GM18499 (cell line): ENCODE data around the gene ZNF92.
A peak's percentile ranks its signal among the peaks of the same experiment; 100 is the strongest.
"Not testable (repeated sequence)": the region's sequence is repeated elsewhere in the genome, so short reads cannot be mapped to it uniquely, and the experiment has no call there.

Source experiments
- ATAC-seq: cut with Tn5 transposase; IDR thresholded peaks from one replicate; pipeline ENCODE4 v1.9.1; 2021; ENCODE audit warnings: moderate number of reproducible peaks; ENCODE audit not compliant: insufficient read depth, unreplicated experiment

ZNF92 gene

GRCh38 chr7:65373608-65374351, at the start of gene ZNF92:
Gene ZNF92 (plus strand): TSS chr7:65373855. CDS start chr7:65373998, 143 bp downstream.
- peak; percentile 99 for ATAC-seq

- no peak for ATAC-seq
Measured at GRCh38 chr7:65325793-65326432, 47.7 kb upstream of the ZNF92 start.

DNA sequence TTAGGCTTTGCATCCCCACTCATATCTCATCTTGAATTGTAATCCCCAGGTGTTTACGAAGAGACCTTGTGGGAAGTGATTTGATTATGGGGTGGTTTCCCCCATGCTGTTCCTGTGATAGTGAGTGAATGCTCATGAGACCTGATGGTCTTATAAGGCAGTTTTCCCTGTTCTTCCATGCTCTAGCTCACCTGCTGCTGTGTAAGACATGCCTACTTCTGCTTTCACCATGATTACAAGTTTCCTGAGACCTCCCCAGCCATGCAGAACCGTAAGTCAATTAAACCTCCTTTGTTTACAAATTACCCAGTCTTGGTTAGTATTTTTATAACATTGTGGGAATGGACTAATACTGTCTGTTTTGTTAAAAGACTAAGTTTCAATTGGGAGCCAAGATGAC, 35.3 kb upstream of the ZNF92 start:
- ATAC-seq: no peak

DNA sequence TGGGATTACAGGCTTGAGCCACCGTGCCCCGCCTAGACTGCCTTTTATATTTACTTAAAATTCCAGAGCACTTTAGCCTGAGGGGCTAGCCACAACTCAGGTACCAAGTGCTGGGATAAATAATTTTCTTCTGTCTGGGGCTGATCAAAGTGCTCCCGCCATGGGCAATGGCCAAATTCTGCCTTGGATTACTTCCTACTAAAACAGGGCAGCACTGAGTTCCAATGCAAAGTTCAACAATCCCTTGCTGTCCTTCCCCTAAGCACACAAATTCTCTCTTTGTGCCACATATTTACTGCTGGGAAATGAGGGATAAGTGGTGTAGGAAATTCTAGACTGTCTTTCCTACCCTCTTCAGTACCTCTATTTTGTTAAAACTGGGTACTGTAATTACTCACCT, 34.4 kb upstream of the ZNF92 start:
- ATAC-seq: no peak

- no peak for ATAC-seq
Measured at GRCh38 chr7:65342723-65343629, 30.7 kb upstream of the ZNF92 start.

GRCh38 chr7:65344541-65344940, 29.1 kb upstream of the ZNF92 start:
- ATAC-seq: not testable (repeated sequence)

DNA sequence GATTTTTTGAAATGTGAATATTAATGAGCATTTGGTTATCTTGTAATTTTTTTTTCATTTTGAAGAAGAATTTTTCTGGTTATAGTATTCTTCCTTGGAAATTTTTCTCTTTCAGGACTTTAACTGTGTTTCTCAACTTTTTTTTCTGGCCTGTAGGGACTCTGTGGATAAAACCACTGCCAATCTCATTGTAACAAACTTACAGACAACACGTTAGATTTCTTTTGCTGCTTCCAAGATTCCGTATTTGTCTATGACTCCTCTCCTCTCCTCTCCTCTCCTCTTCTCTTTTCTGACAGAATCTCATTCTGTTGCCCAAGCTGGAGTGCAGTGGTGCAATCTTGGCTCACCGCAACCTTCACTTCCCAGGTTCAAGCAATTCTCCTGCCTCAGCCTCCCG, 19.4 kb upstream of the ZNF92 start:
- no peak for ATAC-seq

- no peak for ATAC-seq
Measured at GRCh38 chr7:65369843-65370242, 3.8 kb upstream of the ZNF92 start.

DNA sequence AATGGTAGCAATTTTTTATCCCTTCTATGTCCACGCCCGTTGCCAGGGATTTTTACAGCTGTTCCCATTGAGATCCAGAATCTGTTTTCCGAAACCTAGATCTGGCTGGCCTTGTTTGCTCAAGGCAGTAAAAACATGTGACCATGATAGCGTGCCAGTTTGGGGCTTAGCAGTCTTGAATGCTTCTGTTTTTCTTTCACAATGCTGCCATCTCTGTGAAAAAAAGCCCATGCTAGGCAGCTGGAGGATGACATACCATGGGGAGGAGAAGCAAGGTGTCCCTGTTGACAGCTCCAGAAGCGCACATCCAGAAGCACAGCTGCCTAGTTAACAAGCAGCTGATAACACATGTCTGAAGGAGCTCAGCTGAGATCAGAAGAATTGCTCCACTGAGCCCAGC, 2.2 kb upstream of the ZNF92 start:
- ATAC-seq: no peak

DNA sequence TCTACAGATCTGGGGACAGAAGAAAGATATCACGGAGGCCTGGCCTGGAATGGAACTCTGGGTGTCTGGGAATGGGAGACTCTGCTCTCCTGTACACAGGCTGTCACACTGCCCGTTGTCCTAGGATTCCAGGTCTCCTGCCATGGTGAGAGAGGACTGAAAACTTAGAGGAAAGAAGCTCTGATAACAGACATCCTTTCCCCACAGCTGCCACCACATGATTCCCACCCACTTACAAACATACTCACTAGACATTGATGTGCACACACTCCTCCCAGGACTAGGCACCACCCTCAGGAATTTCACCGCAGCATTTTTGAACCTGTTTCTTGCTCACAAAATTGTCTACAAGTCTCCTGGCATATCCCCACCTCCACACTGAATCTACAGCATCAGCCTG, 5.7 kb downstream of the ZNF92 start:
- ATAC-seq: no peak

DNA sequence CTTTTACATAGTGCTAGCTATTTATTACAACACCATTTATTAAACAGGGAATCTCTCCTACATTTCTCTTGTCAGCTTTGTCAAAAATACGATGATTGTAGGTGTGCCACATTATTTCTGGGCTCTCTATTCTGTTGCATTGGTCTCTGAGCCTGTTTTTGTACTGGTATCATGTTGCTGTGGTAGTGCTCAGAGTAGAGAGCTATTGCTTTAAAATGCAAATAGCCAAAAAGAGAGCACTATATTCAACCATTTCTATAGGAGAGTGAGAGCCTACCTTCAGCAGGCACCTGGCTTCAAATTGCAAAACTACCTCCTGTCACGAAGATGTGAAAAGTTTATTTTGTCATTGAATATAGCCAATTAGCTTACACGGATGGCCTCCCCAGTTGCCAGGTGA, 8.1 kb downstream of the ZNF92 start:
- no peak for ATAC-seq

GRCh38 chr7:65382452-65382851, 8.8 kb downstream of the ZNF92 start:
- ATAC-seq: no peak

- ATAC-seq: no peak
Measured at GRCh38 chr7:65387891-65388290, 14.2 kb downstream of the ZNF92 start.

GRCh38 chr7:65390588-65390987, 16.9 kb downstream of the ZNF92 start:
- peak; percentile 51 for ATAC-seq

DNA sequence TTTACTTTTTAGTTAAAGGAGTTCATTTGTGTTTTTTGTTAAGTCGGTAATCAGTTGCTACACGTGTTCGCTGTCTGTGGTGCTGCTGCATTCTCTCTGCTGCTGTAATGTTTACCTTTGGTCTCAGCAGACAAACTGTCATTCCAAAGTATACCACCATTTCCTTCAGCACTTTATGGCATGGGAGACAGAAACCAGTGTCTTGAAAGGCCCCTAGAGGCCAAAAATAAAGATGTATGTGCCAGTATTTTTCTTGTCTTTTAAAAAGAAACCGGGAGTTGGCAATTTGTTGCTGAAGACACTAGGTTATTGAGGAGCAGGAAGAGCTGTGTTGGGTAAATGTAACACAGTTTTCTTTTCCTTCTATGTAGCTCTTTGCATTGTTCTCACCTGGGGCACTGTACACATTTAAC, 24.1 kb downstream of the ZNF92 start:
- ATAC-seq: no peak

DNA sequence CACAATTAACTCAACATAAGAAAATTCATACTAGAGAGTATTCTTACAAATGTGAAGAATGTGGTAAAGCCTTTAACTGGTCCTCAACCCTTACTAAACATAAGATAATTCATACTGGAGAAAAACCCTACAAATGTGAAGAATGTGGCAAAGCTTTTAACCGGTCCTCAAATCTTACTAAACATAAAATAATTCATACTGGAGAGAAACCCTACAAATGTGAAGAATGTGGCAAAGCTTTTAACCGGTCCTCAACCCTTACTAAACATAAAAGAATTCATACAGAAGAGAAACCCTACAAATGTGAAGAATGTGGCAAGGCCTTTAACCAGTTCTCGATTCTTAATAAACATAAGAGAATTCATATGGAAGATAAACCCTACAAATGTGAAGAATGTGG, 25.0 kb downstream of the ZNF92 start:
- not testable (repeated sequence) for ATAC-seq

DNA sequence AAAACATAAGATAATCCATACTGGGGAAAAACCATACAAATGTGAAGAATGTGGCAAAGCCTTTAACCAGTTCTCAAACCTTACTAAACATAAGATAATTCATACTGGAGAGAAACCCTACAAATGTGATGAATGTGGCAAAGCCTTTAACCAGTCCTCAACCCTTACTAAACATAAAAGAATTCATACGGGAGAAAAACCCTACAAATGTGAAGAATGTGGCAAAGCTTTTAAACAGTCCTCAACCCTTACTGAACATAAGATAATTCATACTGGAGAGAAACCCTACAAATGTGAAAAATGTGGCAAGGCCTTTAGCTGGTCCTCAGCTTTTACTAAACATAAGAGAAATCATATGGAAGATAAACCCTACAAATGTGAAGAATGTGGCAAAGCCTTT, 25.4 kb downstream of the ZNF92 start:
- ATAC-seq: not testable (repeated sequence)

DNA sequence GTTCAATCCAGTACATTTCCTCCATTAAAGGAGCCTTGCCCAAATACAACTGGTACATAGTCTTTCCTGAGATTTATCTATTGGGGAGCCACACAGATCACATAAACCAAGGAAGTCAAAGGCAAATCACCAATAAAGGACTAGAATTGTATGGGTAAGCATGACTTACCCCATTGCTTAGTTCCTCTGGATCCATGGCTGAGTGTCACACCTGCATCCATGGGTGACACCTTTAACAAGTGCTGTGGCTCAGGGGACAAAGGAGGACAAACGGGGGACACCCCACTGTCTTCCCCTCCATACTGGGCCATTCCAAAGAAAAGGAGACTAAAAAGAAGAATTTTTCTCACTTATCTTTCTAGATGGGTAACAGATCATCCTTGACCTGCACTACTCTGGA, 30.4 kb downstream of the ZNF92 start:
- ATAC-seq: no peak

DNA sequence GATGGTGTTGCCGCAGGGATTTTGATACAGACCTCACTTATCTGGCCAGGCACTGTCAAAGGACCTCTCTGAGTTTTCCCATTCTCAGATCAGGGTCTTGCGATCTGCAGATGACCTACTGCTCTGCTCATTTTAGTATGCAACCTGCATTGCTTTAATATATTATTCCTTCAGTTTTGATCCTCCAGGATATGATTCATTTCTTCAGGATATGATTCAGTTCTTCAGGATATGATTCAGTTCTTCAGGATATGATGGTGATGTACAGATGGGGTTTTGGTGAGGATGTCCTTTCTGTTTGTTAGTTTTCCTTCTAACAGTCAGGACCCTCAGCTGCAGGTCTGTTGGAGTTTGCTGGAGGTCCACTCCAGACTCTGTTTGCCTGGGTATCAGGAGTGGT, 33.1 kb downstream of the ZNF92 start:
- ATAC-seq: not testable (repeated sequence)

- no peak for ATAC-seq
Measured at GRCh38 chr7:65409363-65409762, 35.7 kb downstream of the ZNF92 start.

- ATAC-seq: no peak
Measured at GRCh38 chr7:65411249-65411648, 37.6 kb downstream of the ZNF92 start.
